Esophagus squamous epithelium (tissue), 5 donors: ENCODE measurements around the gene FLT1. TPM values are rescaled to one million over a fixed set of nuclear protein-coding genes. Genes with fewer than 3 reads are reported as not detected.

Experiments used
- DNase-seq: peaks from one replicate; lab custom pipeline; 2025; lab: John Stamatoyannopoulos, UW
- H3K27ac ChIP-seq, 4 donors: fragments of 200-600 bp; sonication (generic); one replicate each; pipeline ENCODE4 v1.5.1; 2016 to 2019; ENCODE audit warnings: mild to moderate bottlenecking in 1 of 4
- H3K27me3 ChIP-seq, 4 donors: fragments of 200-600 bp; sonication (generic); 1 replicate in 3 of 4; 2 replicates in 1 of 4; pipeline versions ENCODE4 v1.5.1 to v1.6.0; 2017 to 2021; ENCODE audit warnings: antibody characterized with exemption in 1 of 4
- H3K36me3 ChIP-seq, 3 donors: fragments of 200-600 bp; sonication (generic); one replicate each; pipeline ENCODE4 v1.5.1; 2016 to 2019
- H3K4me1 ChIP-seq, 3 donors: fragments of 200-600 bp; sonication (generic); one replicate each; pipeline ENCODE4 v1.5.1; 2017 to 2019
- H3K4me3 ChIP-seq, 4 donors: fragments of 200-600 bp; sonication (generic); 1 replicate in 3 of 4; 2 replicates in 1 of 4; pipeline ENCODE4 v1.5.1; 2016 to 2019; ENCODE audit warnings: mild to moderate bottlenecking in 2 of 4, moderate library complexity in 1 of 4
- H3K9me3 ChIP-seq, 3 donors: fragments of 200-600 bp; sonication (generic); one replicate each; pipeline ENCODE4 v1.5.1; 2016 to 2019
- CTCF ChIP-seq, 6 experiments: fragments of 450-650 bp in 4 of 6; fragments of 200-600 bp in 2 of 6; sonication (generic) in 2 of 6; IDR thresholded peaks; one replicate each; pipeline ENCODE4 v1.5.1; 2016 to 2019; ENCODE audit warnings: antibody characterized with exemption in 6 of 6, mild to moderate bottlenecking in 4 of 6, moderate library complexity in 4 of 6
- POLR2A ChIP-seq, 4 donors: fragments of 450-650 bp; IDR thresholded peaks; one replicate each; pipeline ENCODE4 v1.6.1; 2017; ENCODE audit warnings: antibody characterized with exemption in 4 of 4, mild to moderate bottlenecking in 4 of 4, moderate library complexity in 3 of 4
- WGBS, 2 donors: methylation state at CpG; one replicate each; pipeline ENCODE4 v1.1.5; 2018; 5-methylcytosine and 5-hydroxymethylcytosine counted together
- intact Hi-C: fragments of 100-400 bp; cut with DNase I; formaldehyde crosslinking; loops from one replicate; pipeline ENCODE4 v1.15.0; 2022
- total RNA-seq, 4 donors: library from RNA; depleted of rRNA; stranded (reverse); fragments of >200 nt; gene quantifications; one replicate each; pipeline ENCODE4 v1.1.0, GENCODE V29; 2016
- donor health status: DM: yes; HTN: yes; CAD: no.

FLT1 gene
- total RNA-seq, 4 donors from 2014 or later, result 2.1 to 16.4 (median 8.9) TPM

DNA sequence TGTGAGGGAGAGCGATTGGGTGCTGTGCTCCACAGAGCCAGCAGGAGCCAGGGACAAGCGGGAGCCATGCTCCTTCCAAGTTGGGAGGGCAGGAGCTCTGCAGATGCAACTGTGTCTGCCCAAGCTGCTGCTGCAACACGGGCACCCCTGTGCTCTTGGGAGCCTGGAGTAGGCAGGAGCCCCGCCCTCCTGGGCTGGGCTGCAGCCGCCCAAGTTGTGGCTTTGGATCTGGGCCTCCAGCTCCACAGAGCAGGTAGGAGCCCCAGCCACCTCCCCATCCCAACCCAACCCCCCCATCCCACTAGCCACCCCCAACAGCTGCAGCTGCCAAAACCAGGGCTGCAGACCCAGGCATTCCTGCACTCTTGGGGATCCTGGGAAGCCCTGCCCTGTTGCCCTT lies 39.9 kb upstream of the FLT1 start:
- Histone ChIP-seq H3K36me3 (no peaks in the 10 kb centered on the region), H3K9me3 (no peaks in the 10 kb centered on the region), H3K4me1 (peaks cover 10 to 29% (median 15%) of the 10 kb centered on the region in 3 donors), H3K4me3 (no peak overlapping the region), H3K27me3 (peaks cover 6 to 64% (median 10%) of the 10 kb centered on the region in 4 donors), H3K27ac (no peak overlapping the region)
- WGBS, 2 donors, result no CpG with 5 or more reads among the region's 5 CpGs
- TF ChIP-seq CTCF (IDR thresholded peaks at IDR 0.05), result no peak
- TF ChIP-seq POLR2A (IDR thresholded peaks at IDR 0.05), result no peak
- DNase-seq, result no peak
- intact Hi-C loops, result no loop called here

- intact Hi-C loops, result no loop called here
These were observed 39.3 kb upstream of the FLT1 start for GRCh38 chr13:28534210-28534609.

GRCh38 chr13:28533441-28534166 lies 38.7 kb upstream of the FLT1 start:
- Histone ChIP-seq H3K4me1 (peaks cover 10 to 29% (median 15%) of the 10 kb centered on the region in 3 donors), H3K27ac (peak overlapping the region in 1 of 4 donors; percentile 80), H3K9me3 (no peaks in the 10 kb centered on the region), H3K36me3 (no peaks in the 10 kb centered on the region), H3K4me3 (no peak overlapping the region), H3K27me3 (peaks cover 6 to 76% (median 10%) of the 10 kb centered on the region in 4 donors)
- intact Hi-C loops, result no loop called here
- WGBS, 2 donors, result 82 to 95% methylated on average over 7 of the region's 7 CpGs
- no peak for TF ChIP-seq POLR2A (IDR thresholded peaks at IDR 0.05)
- no peak for TF ChIP-seq CTCF (IDR thresholded peaks at IDR 0.05)
- DNase-seq, result no peak

More at GRCh38 chr13:28534210-28534609, 39.3 kb upstream of the FLT1 start:
- H3K9me3 ChIP-seq, result no peaks in the 10 kb centered on the region
- WGBS, 2 donors, result 88 to 100% methylated on average over 1 of the region's 5 CpGs
- TF ChIP-seq POLR2A (IDR thresholded peaks at IDR 0.05) (no peak), CTCF (IDR thresholded peaks at IDR 0.05) (no peak)
- no peaks in the 10 kb centered on the region for H3K36me3 ChIP-seq
- H3K4me3 ChIP-seq, result no peak overlapping the region
- peaks cover 10 to 29% (median 15%) of the 10 kb centered on the region in 3 donors for H3K4me1 ChIP-seq
- peaks cover 6 to 70% (median 10%) of the 10 kb centered on the region in 4 donors for H3K27me3 ChIP-seq
- no peak overlapping the region for H3K27ac ChIP-seq
- no peak for DNase-seq

DNA sequence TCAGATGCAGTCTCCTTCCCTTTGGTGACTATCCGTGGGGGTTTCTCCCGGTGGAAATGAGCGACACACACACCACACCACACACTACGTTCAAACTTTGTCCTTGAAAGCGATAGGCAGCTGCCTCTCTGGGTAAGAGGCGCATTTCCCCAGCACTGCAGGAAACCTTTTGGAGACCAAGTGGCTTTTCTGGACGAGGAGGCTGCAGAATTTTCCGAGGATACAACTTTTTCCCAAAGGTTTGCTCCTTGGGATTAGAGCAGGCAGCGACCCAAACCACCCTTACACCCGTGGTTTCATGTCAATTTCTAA lies 38.2 kb upstream of the FLT1 start:
- no peaks in the 10 kb centered on the region for H3K9me3 ChIP-seq
- DNase-seq, result no peak
- 30 to 34% methylated on average over 5 to 7 of the region's 10 CpGs for WGBS, 2 donors
- peaks cover 6 to 81% (median 10%) of the 10 kb centered on the region in 4 donors for H3K27me3 ChIP-seq
- H3K4me1 ChIP-seq, result peaks cover 10 to 29% (median 15%) of the 10 kb centered on the region in 3 donors
- intact Hi-C loops, result no loop called here
- TF ChIP-seq CTCF (IDR thresholded peaks at IDR 0.05) (no peak), POLR2A (IDR thresholded peaks at IDR 0.05) (no peak)
- no peaks in the 10 kb centered on the region for H3K36me3 ChIP-seq
- H3K27ac ChIP-seq, result peak overlapping the region in 3 of 4 donors; percentile 28 to 80 (median 73)
- peak overlapping the region in 3 of 4 donors; percentile 33 to 69 (median 51) for H3K4me3 ChIP-seq

- no peaks in the 10 kb centered on the region for H3K36me3 ChIP-seq
- no peak for TF ChIP-seq POLR2A (IDR thresholded peaks at IDR 0.05)
- no peak for TF ChIP-seq CTCF (IDR thresholded peaks at IDR 0.05)
- H3K27me3 ChIP-seq, result peaks cover 6 to 87% (median 10%) of the 10 kb centered on the region in 4 donors
- peak overlapping the region; percentile 27 to 69 (median 42) for H3K4me3 ChIP-seq
- peak overlapping the region; percentile 13 to 80 (median 50) for H3K27ac ChIP-seq
- peaks cover 10 to 29% (median 15%) of the 10 kb centered on the region in 3 donors for H3K4me1 ChIP-seq
- intact Hi-C loops, result no loop called here
- DNase-seq, result no peak
- 1 to 21% methylated on average over 5 to 12 of the region's 96 CpGs for WGBS, 2 donors
- no peaks in the 10 kb centered on the region for H3K9me3 ChIP-seq
These were observed 37.6 kb upstream of the FLT1 start for GRCh38 chr13:28532388-28533124.
